SK-N-MC (cell line): Measurements from ENCODE around the gene RASGEF1B.

Source experiments
- EZH2 ChIP-seq: fragments of 200-600 bp; sonication (generic); IDR thresholded peaks from one replicate; pipeline ENCODE4 v1.6.1; 2017; ENCODE audit warnings: antibody characterized with exemption
- POLR2AphosphoS5 ChIP-seq: IDR thresholded peaks from 2 replicates; pipeline ENCODE4 v1.6.1; 2012; ENCODE audit warnings: mild to moderate bottlenecking, low read depth, low read length, borderline replicate concordance

DNA sequence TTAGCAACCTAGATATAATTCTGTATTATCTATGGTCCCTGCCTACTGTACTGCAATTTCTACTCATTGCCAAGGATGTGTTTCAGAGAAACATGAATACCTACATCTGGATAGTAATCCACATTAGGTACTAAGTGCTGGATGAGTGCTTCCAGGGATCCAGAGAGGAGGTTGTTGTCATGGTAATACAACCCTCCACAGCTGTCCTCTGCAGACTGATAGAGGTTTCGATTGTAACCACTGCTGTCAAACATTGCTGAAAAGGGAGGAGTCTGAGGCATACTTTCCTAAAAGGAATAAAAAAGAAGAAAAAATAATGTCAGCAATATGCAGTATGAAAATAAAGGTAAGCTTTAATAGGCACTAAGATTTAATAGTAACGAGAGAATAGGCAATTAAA, 12.5 kb downstream of the RASGEF1B start:
- no peak for TF ChIP-seq POLR2AphosphoS5
- TF ChIP-seq EZH2 = no peak
